Fibroblast of skin of scalp (primary cell): Measurements from ENCODE around the gene RNF13.

Experiments used
- DNase-seq: peaks from one replicate; pipeline ENCODE4 v3.0.0-alpha.2; 2013

RNF13 gene

GRCh38 chr3:150005243-150006112, 192.5 kb downstream of the RNF13 start:
- peak; percentile 58 for DNase-seq

- DNase-seq: no peak
Observed at GRCh38 chr3:150006794-150007193, 193.8 kb downstream of the RNF13 start.
